A375 (cell line): ENCODE data around the gene RAB1A. TPM values are rescaled to one million over a fixed set of nuclear protein-coding genes. Genes with fewer than 3 reads are reported as not detected.

Experiments used
- small RNA-seq: library from RNA; depleted of rRNA; stranded (forward); fragments of <200 nt; gene quantifications from one replicate; pipeline ENCODE3, GENCODE V24; 2014
- total RNA-seq: library from RNA; depleted of rRNA; stranded (reverse); fragments of >200 nt; shearing (Covaris generic); gene quantifications from 2 replicates; pipeline ENCODE4 v1.2.3, GENCODE V29; 2014; rRNA removed

Gene RAB1A
- total RNA-seq: 54.0 and 56.1 TPM in 2 replicates

GRCh38 chr2:65129826-65130663, at the start of gene RAB1A:
TSS of gene RAB1A (minus strand) at chr2:65130106. CDS start at chr2:65129915, 191 bp downstream.

DNA sequence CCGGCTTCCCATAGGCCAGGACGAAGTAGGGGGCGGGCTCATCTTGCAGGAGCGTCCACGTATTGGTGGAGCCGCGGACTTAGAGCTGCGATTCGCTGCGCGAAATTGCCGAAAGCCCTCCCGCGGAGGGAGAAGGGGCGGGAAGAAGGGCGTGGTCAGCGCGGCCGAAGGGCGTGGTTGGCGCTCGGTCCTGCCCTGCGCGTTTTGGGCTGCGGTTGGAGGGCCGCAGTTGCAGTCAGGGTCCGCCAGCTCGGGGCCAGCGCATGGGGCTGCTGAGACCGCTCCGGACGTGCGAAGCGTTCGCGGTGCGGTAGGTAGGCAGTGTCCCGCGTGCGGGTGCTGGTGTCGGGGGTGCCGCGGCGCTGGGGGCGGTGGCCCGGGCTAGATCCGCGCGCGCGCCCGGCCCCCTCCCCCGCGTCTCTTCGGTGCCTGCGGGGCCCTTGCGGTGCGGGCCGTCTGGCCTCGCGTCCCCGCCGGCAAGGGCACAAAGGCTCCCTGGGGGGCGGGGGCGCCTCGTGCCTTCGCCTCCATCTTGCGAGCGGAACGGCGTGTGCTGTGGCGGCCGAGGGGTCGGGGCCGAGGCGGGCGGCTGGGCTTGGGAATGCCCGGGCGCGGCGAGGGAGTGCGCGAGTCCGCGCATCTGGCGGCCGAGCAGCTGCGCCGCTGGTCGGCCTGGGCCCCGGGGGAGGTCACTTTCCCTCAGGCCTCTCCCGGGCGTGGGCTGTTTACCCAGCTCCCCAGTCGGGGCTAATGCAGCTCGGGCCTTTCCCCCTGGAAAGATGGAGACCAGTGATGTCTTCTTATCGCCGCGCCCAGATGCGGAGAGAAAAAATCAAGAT, 73.5 kb downstream of the RAB1A start, which contains the start of gene CEP68:
TSS of gene CEP68 (plus strand) at position 202 of the 839 bp plus-strand sequence. CDS start 13,029 bp downstream, outside the sequence.

Small RNA genes within 50 kb of the gene (small RNA-seq; reads per million reads assigned to genes)
- not detected for gene RF00090

Other genes with a start within 250 kb of the RAB1A start
- gene SLC1A4, start 140.7 kb downstream of the RAB1A start, total RNA-seq: 70.8 and 78.1 TPM in 2 replicates
- 5.5 and 6.9 TPM in 2 replicates for gene CEP68, start 73.7 kb downstream of the RAB1A start, total RNA-seq
- gene ACTR2, start 97.7 kb upstream of the RAB1A start, total RNA-seq: 41.8 and 46.2 TPM in 2 replicates